Caco-2 (cell line): ENCODE results near the gene PYGO2. TPM values are rescaled to one million over a fixed set of nuclear protein-coding genes. Genes with fewer than 3 reads are reported as not detected.
A peak's percentile ranks its signal among the peaks of the same experiment; 100 is the strongest.

Experiments
- BruUV-seq: library from RNA; stranded (reverse); fragments of 400-500 nt; replicated peaks from 2 replicates; lab custom pipeline; 2021; lab: Mats Ljungman, UMichigan
- CTCF ChIA-PET: fragments of 300-600 bp; sonication (Branson Sonifier 250); formaldehyde crosslinking; loops from one replicate; lab custom pipeline; 2022; ENCODE audit warnings: antibody characterized with exemption; lab: Charles Lee
- POLR2A ChIA-PET: fragments of 300-600 bp; sonication (Branson Sonifier 250); formaldehyde crosslinking; loops from one replicate; lab custom pipeline; 2022; ENCODE audit warnings: antibody characterized with exemption; lab: Charles Lee
- DNase-seq, 2 experiments: peaks; one replicate each; pipeline versions ENCODE4 v3.0.0 to v3.0.0-alpha.2; 2020 to 2022
- H3K27me3 ChIP-seq: replicated peaks from 2 replicates; pipeline ENCODE4 v1.6.0; 2011; ENCODE audit warnings: low read length; ENCODE audit not compliant: control insufficient read depth, insufficient read depth
- H3K36me3 ChIP-seq: 2 replicates; pipeline ENCODE4 v1.5.1; 2011; ENCODE audit warnings: low read length; ENCODE audit not compliant: control insufficient read depth, insufficient read depth
- H3K4me1 ChIP-seq: fragments of 250-450 bp; sonication (Bioruptor Pico); 2 replicates; pipeline ENCODE4 v1.5.1; 2020; ENCODE audit warnings: mild to moderate bottlenecking
- H3K4me3 ChIP-seq: 2 replicates; pipeline ENCODE4 v1.5.1; 2011; ENCODE audit warnings: low read depth, mild to moderate bottlenecking, control low read depth, low read length
- H3K9me3 ChIP-seq: fragments of 250-450 bp; sonication (Bioruptor Pico); 2 replicates; pipeline ENCODE4 v1.5.1; 2020; ENCODE audit warnings: mild to moderate bottlenecking, moderate library complexity
- H3K27ac Mint-ChIP-seq: one replicate; pipeline ENCODE4 v1.8.0; 2022; ENCODE audit warnings: mixed read lengths; ENCODE audit not compliant: unreplicated experiment
- H3K27me3 Mint-ChIP-seq: one replicate; pipeline ENCODE4 v1.8.0; 2022; ENCODE audit warnings: mixed read lengths; ENCODE audit not compliant: insufficient read depth, unreplicated experiment
- H3K36me3 Mint-ChIP-seq: one replicate; pipeline ENCODE4 v1.8.0; 2022; ENCODE audit warnings: mild to moderate bottlenecking, mixed read lengths; ENCODE audit not compliant: insufficient read depth, unreplicated experiment
- H3K4me1 Mint-ChIP-seq: one replicate; pipeline ENCODE4 v1.8.0; 2022; ENCODE audit warnings: low read depth, mixed read lengths; ENCODE audit not compliant: unreplicated experiment
- H3K4me3 Mint-ChIP-seq: one replicate; pipeline ENCODE4 v1.8.0; 2022; ENCODE audit warnings: mild to moderate bottlenecking, moderate library complexity, mixed read lengths; ENCODE audit not compliant: unreplicated experiment
- H3K9me3 Mint-ChIP-seq: one replicate; pipeline ENCODE4 v1.8.0; 2022; ENCODE audit warnings: mixed read lengths; ENCODE audit not compliant: unreplicated experiment
- intact Hi-C: fragments of 100-400 bp; cut with micrococcal nuclease; formaldehyde crosslinking; loops from one replicate; pipeline ENCODE4 v1.10.0; 2022; ENCODE audit not compliant: unreplicated experiment
- total RNA-seq: library from RNA; stranded (reverse); gene quantifications from 2 replicates; pipeline ENCODE4 v1.2.3, GENCODE V29; 2022
- TF ChIP-seq, protein P1 (sequence below), 2 experiments: fragments of 200-600 bp in 1 of 2; IDR thresholded peaks; 1 replicate in 1 of 2; 2 replicates in 1 of 2; pipeline versions ENCODE4 v1.5.1 to v1.8.0; 2011 to 2022; ENCODE audit warnings: antibody characterized with exemption in 1 of 2, control low read depth in 1 of 2, inconsistent platforms in 1 of 2, low read depth in 1 of 2, low read length in 1 of 2, mild to moderate bottlenecking in 1 of 2, moderate library complexity in 1 of 2; ENCODE audit not compliant: insufficient read depth in 1 of 2, severe bottlenecking in 1 of 2, unreplicated experiment in 1 of 2

The PYGO2 gene
- total RNA-seq, 1 experiment from 2014 or later: 34.9 TPM

DNA sequence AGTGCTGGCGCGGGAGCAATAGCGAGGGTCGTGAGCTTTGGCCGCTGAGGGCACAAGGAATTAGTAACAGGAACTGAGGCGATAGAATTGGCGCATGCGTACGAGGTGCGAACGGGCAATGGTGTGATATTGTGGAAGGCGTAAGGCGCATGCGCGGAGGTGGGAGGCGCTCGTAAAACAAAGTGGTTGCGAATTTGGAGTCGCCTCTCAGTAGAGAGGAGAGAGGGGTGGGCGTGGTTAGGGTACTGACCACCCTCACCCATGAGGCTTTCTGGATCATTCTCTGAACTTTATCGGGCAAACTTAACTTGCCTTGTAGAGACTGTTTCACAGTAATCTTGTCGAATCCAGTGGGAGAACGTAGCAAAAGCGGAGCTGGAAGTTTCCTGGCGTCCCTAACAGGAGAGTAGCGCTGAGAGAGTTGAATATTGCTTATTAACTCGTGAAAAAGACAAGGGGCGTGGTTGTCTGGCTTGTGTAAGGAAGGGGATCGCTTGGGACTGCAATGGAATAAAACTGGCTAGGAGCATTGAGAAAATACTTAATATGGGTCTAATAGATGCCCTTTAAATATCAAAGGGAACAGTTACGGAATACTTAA is 13.3 kb upstream of the PYGO2 start:
- peak; percentile 94 to 96 for DNase-seq
- Histone ChIP-seq H3K4me1 (peaks cover 27% of the 10 kb centered on the region), H3K27me3 (no peaks in the 10 kb centered on the region), H3K9me3 (no peaks in the 10 kb centered on the region), H3K36me3 (peaks cover 2% of the 10 kb centered on the region; the same call in 1 of the 2 replicates), H3K4me3 (peak overlapping the region; percentile 52)
- H3K27ac Mint-ChIP-seq: no peak overlapping the region
- no peaks in the 10 kb centered on the region for H3K27me3 Mint-ChIP-seq
- CTCF ChIA-PET: interaction anchor here (1.6 to 2.3 kb wide), 3 partner anchors 14 to 87 kb away, joined by 4 to 15 read pairs (median 8); partner anchors contain the start of gene PYGO2
- H3K4me3 Mint-ChIP-seq: no peak overlapping the region
- peaks cover 24% of the 10 kb centered on the region for H3K36me3 Mint-ChIP-seq
- intact Hi-C loops: loop anchor here (1.0 to 5.0 kb wide), 4 partner anchors 8 to 87 kb away; partner anchors contain the start of genes EFNA4, FLAD1 and PMVK
- peaks cover 19% of the 10 kb centered on the region for H3K4me1 Mint-ChIP-seq
- POLR2A ChIA-PET: interaction anchor here (0.7 to 1.8 kb wide), 5 partner anchors 8 to 38 kb away, joined by 4 to 20 read pairs (median 9); partner anchors contain the start of genes FLAD1, LENEP, PMVK and PYGO2
- TF ChIP-seq, protein P1, sequence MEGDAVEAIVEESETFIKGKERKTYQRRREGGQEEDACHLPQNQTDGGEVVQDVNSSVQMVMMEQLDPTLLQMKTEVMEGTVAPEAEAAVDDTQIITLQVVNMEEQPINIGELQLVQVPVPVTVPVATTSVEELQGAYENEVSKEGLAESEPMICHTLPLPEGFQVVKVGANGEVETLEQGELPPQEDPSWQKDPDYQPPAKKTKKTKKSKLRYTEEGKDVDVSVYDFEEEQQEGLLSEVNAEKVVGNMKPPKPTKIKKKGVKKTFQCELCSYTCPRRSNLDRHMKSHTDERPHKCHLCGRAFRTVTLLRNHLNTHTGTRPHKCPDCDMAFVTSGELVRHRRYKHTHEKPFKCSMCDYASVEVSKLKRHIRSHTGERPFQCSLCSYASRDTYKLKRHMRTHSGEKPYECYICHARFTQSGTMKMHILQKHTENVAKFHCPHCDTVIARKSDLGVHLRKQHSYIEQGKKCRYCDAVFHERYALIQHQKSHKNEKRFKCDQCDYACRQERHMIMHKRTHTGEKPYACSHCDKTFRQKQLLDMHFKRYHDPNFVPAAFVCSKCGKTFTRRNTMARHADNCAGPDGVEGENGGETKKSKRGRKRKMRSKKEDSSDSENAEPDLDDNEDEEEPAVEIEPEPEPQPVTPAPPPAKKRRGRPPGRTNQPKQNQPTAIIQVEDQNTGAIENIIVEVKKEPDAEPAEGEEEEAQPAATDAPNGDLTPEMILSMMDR (IDR thresholded peaks at IDR 0.05; ENCODE audit: insufficient read depth in 1 of 2, low read depth in 1 of 2, low read length in 1 of 2, severe bottlenecking in 1 of 2, unreplicated experiment in 1 of 2): no peak
- H3K9me3 Mint-ChIP-seq: no peaks in the 10 kb centered on the region
- BruUV-seq: no TSS peak

DNA sequence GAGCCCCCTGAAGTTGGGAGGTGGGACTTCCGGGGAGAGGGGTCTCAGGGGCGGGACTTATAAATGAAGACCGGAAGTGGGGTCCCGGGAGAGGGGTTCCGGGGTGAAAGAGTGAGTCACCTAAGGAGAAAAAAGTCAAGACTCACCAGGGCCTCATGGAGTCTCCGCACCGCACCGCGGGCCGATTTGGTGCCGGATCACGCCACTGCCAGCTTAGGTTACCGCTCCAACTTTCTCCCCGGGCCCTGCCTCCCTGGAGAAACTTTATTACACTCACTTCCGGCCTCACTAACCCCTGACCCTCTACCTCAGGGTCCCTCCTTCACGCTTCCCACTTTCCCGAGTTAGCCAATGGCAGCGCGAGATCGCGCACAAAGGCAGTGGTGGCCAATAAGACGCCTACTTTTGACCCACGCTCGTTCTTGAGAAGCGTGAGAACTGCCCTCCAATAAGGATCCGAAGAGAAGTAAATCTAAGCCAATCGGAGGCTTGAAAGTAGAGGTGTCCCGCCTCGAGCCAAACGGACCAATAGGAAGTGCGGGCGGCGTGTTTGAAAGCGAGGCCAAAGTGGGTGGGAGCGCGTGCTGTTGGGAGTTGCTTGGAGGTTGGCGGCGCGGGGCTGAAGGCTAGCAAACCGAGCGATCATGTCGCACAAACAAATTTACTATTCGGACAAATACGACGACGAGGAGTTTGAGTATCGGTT is 12.7 kb upstream of the PYGO2 start, which contains the start of gene CKS1B:
Gene CKS1B (plus strand): TSS at position 580 of the 706 bp plus-strand sequence. CDS start 65 bp downstream, at position 645.
- ChIA-PET CTCF (interaction anchor here (0.5 to 2.6 kb wide), 18 partner anchors 13 to 1697 kb away, joined by 3 to 26 read pairs (median 5); partner anchors contain the start of genes KRTCAP2, LENEP, PMVK and PYGO2), POLR2A (interaction anchor here (0.6 to 3.7 kb wide), 20 partner anchors 9 to 152 kb away, joined by 3 to 75 read pairs (median 5); partner anchors contain the start of genes FLAD1, LENEP, PBXIP1 and PMVK)
- intact Hi-C loops: loop anchor here (1.0 to 5.0 kb wide), 4 partner anchors 9 to 88 kb away; partner anchors contain the start of genes EFNA4, FLAD1 and PMVK

More for the DNA sequence above, 12.7 kb upstream of the PYGO2 start, which contains the start of gene CKS1B:
- TF ChIP-seq, protein P1 (IDR thresholded peaks at IDR 0.05; ENCODE audit: insufficient read depth in 1 of 2, low read depth in 1 of 2, low read length in 1 of 2, severe bottlenecking in 1 of 2, unreplicated experiment in 1 of 2): no peak
- Histone ChIP-seq H3K27me3 (no peaks in the 10 kb centered on the region), H3K4me3 (peak within 1 kb of the TSS; percentile 52), H3K9me3 (no peaks in the 10 kb centered on the region), H3K36me3 (peaks cover 2% of the 10 kb centered on the region; the same call in 1 of the 2 replicates), H3K4me1 (peaks cover 27% of the 10 kb centered on the region)
- Mint-ChIP-seq H3K27me3 (no peaks in the 10 kb centered on the region), H3K27ac (no peak within 1 kb of the TSS), H3K9me3 (no peaks in the 10 kb centered on the region), H3K4me1 (peaks cover 25% of the 10 kb centered on the region), H3K36me3 (peaks cover 18% of the 10 kb centered on the region), H3K4me3 (no peak within 1 kb of the TSS)
- no TSS peak for BruUV-seq
- DNase-seq: peak; percentile 97 to 99
